PC-9 (cell line): Measurements from ENCODE around the gene PLA2G15. TPM values are rescaled to one million over a fixed set of nuclear protein-coding genes. Genes with fewer than 3 reads are reported as not detected.

Source experiments
- BruUV-seq: library from RNA; stranded (reverse); fragments of 400-500 nt; replicated peaks from 2 replicates; lab custom pipeline; 2021; lab: Mats Ljungman, UMichigan
- CTCF ChIA-PET: fragments of 300-600 bp; sonication (Branson Sonifier 250); formaldehyde crosslinking; loops from one replicate; lab custom pipeline; 2022; ENCODE audit warnings: antibody characterized with exemption; lab: Charles Lee
- POLR2A ChIA-PET: fragments of 300-600 bp; sonication (Branson Sonifier 250); formaldehyde crosslinking; loops from one replicate; lab custom pipeline; 2022; ENCODE audit warnings: antibody characterized with exemption; ENCODE audit not compliant: unreplicated experiment; lab: Charles Lee
- DNase-seq, 2 experiments: peaks; one replicate each; pipeline versions ENCODE4 v3.0.0 to v3.0.0-alpha.2; 2015 to 2022; ENCODE audit warnings: mixed read lengths in 1 of 2
- H2AFZ ChIP-seq: fragments of 200-600 bp; sonication (generic); 2 replicates; pipeline ENCODE4 v1.8.1; 2017; ENCODE audit warnings: antibody characterized with exemption
- H3F3A ChIP-seq: fragments of 200-600 bp; sonication (generic); 2 replicates; pipeline ENCODE4 v1.8.1; 2017; ENCODE audit warnings: antibody characterized with exemption, mild to moderate bottlenecking, low read depth; ENCODE audit not compliant: insufficient read depth
- H3K27ac ChIP-seq: fragments of 200-600 bp; sonication (generic); 2 replicates; pipeline ENCODE4 v1.6.1; 2016; ENCODE audit warnings: mixed run types
- H3K27me3 ChIP-seq: fragments of 200-600 bp; sonication (generic); 2 replicates; pipeline ENCODE4 v1.6.1; 2016; ENCODE audit warnings: low read depth, mixed run types; ENCODE audit not compliant: insufficient read depth
- H3K36me3 ChIP-seq: fragments of 200-600 bp; sonication (generic); 2 replicates; pipeline ENCODE4 v1.6.1; 2016; ENCODE audit warnings: low read depth, mixed run types
- H3K4me1 ChIP-seq: fragments of 200-600 bp; sonication (generic); replicated peaks from 2 replicates; pipeline ENCODE4 v1.6.1; 2016; ENCODE audit warnings: mixed run types; ENCODE audit not compliant: insufficient read depth
- H3K4me2 ChIP-seq: fragments of 200-600 bp; sonication (generic); 2 replicates; pipeline ENCODE4 v1.6.1; 2017; ENCODE audit warnings: mixed run types
- H3K4me3 ChIP-seq: fragments of 200-600 bp; sonication (generic); 2 replicates; pipeline ENCODE4 v1.6.1; 2016; ENCODE audit warnings: mixed run types
- H3K79me2 ChIP-seq: fragments of 200-600 bp; sonication (generic); 2 replicates; pipeline ENCODE4 v1.6.1; 2017; ENCODE audit warnings: low read depth, mixed run types
- H3K9me2 ChIP-seq: fragments of 200-600 bp; sonication (generic); 2 replicates; pipeline ENCODE4 v1.8.1; 2017; ENCODE audit warnings: mild to moderate bottlenecking; ENCODE audit not compliant: insufficient read depth
- H3K9me3 ChIP-seq: fragments of 200-600 bp; sonication (generic); 2 replicates; pipeline ENCODE4 v1.8.1; 2016; ENCODE audit warnings: low read depth; ENCODE audit not compliant: insufficient read depth
- H4K20me1 ChIP-seq: fragments of 200-600 bp; sonication (generic); 2 replicates; pipeline ENCODE4 v1.8.1; 2017; ENCODE audit not compliant: insufficient read depth
- CTCF ChIP-seq: fragments of 200-600 bp; sonication (generic); conservative IDR thresholded peaks from 2 replicates; pipeline ENCODE4 v1.6.1; 2017; ENCODE audit warnings: mixed run types, antibody characterized with exemption, mild to moderate bottlenecking, moderate library complexity
- EZH2 ChIP-seq: fragments of 200-600 bp; sonication (generic); IDR thresholded peaks from 2 replicates; pipeline ENCODE4 v1.8.0; 2017; ENCODE audit warnings: antibody characterized with exemption, low read depth
- intact Hi-C: fragments of 100-400 bp; cut with micrococcal nuclease; formaldehyde crosslinking; loops from one replicate; pipeline ENCODE4 v1.10.0; 2022; ENCODE audit not compliant: unreplicated experiment
- total RNA-seq: library from RNA; stranded (reverse); gene quantifications from 2 replicates; pipeline ENCODE4 v1.2.3, GENCODE V29; 2021

PLA2G15 gene
- total RNA-seq, 1 experiment from 2014 or later: 14.0 TPM

DNA sequence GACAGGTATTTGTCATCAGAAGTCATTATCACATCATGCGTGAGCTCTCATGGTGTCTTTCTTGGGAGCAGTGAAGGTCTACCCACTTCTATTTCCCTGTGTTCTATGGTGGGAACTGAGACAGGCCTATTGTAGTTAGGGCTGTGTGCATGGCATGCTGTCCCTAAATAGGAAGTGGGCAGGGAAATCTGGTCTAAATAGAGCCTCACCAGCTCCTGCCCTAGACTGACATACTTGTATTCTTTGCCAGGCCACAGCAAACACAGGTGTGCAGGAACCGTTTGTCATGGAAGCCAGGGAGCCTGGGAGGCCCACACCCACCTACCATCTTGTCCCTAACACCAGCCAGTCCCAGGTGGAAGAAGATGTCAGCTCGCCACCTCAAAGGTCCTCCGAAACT, 29.3 kb downstream of the PLA2G15 start:
- no peak for DNase-seq
- no peaks in the 10 kb centered on the region for H3K9me3 ChIP-seq
- peaks cover 13% of the 10 kb centered on the region; the same call in 1 of the 2 replicates for H3F3A ChIP-seq
- intact Hi-C loops: no loop called here
- no TSS peak for BruUV-seq
- TF ChIP-seq EZH2 (no peak), CTCF (no peak)
- H4K20me1 ChIP-seq: peaks cover 22% of the 10 kb centered on the region
- peaks cover 39% of the 10 kb centered on the region for H3K79me2 ChIP-seq
- no peaks in the 10 kb centered on the region for H3K36me3 ChIP-seq
- H2AFZ ChIP-seq: no peak overlapping the region
- no peak overlapping the region for H3K4me3 ChIP-seq
- H3K27ac ChIP-seq: no peak overlapping the region
- H3K27me3 ChIP-seq: no peaks in the 10 kb centered on the region
- no peaks in the 10 kb centered on the region for H3K9me2 ChIP-seq
- ChIA-PET POLR2A (no interaction called here), CTCF (no interaction called here)
- no peak overlapping the region for H3K4me2 ChIP-seq
- peaks cover 11% of the 10 kb centered on the region for H3K4me1 ChIP-seq

DNA sequence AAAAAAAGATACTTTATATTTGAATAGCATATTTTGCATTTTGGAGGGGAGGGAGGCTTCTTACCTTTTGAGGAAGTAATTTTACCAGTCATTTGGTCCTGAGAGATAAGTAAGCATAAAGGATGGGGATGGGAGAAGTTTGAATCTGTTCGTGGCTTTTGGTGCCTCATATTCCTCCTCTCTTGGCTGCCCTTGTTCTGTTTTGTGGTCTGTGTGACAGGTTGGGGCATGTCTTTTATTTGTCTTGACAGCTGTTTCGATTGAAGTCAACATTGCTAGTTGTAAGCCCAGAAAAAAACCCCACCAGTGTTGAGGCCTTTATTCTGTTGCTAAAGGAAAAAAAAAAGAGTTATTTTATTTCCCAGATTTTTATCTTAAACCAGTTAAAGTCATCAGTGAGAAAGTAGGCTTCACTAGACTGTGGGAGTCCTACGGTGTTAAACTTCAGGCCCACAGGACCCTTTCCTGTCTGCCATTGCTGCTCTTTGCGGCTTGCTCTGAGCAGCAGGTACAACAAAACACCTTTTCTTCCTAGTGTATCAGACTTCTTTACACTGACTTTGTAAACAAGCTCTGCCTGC, 30.5 kb downstream of the PLA2G15 start:
- CTCF ChIA-PET: interaction anchor here (0.8 kb wide), 1 partner anchor 50 kb away, joined by 4 read pairs; no protein-coding TSS in a partner anchor
- H4K20me1 ChIP-seq: peaks cover 28% of the 10 kb centered on the region

DNA sequence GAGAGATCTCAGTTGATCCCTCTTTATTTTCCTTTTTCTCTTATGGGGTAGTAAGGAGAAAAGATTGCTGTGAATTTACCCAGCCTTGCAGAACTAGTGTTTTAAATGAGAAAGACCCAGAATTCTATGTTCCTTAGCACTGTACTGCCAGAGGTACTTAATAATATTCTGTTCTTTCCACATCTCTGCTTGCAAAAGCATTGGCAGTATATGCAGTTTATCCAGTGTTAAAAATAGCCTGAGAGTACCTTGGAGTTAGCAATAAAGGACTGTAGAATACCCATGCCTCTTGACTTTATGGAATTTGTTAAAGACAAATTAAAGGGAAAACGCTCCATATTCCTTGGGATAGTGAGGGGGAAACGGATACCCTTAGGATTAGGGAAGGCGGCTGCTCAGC, 31.1 kb downstream of the PLA2G15 start:
- Histone ChIP-seq H3K36me3 (no peaks in the 10 kb centered on the region), H3K4me2 (no peak overlapping the region), H3K4me3 (no peak overlapping the region), H3K27ac (no peak overlapping the region), H3F3A (peaks cover 8% of the 10 kb centered on the region; the same call in 1 of the 2 replicates), H3K27me3 (no peaks in the 10 kb centered on the region), H3K4me1 (peaks cover 7% of the 10 kb centered on the region), H4K20me1 (peaks cover 28% of the 10 kb centered on the region), H3K9me3 (no peaks in the 10 kb centered on the region), H2AFZ (no peak overlapping the region), H3K79me2 (peaks cover 22% of the 10 kb centered on the region), H3K9me2 (no peaks in the 10 kb centered on the region)
- BruUV-seq: no TSS peak
- ChIA-PET POLR2A (no interaction called here), CTCF (no interaction called here)
- DNase-seq: no peak
- no peak for TF ChIP-seq CTCF
- TF ChIP-seq EZH2: no peak
- intact Hi-C loops: no loop called here

More for the DNA sequence above, 30.5 kb downstream of the PLA2G15 start:
- Histone ChIP-seq H3K27ac (no peak overlapping the region), H3F3A (peaks cover 13% of the 10 kb centered on the region; the same call in 1 of the 2 replicates), H3K9me3 (no peaks in the 10 kb centered on the region), H3K9me2 (no peaks in the 10 kb centered on the region), H3K4me3 (no peak overlapping the region), H3K36me3 (no peaks in the 10 kb centered on the region), H3K4me2 (no peak overlapping the region), H3K27me3 (no peaks in the 10 kb centered on the region), H3K4me1 (peaks cover 11% of the 10 kb centered on the region), H3K79me2 (peaks cover 27% of the 10 kb centered on the region), H2AFZ (no peak overlapping the region)
- BruUV-seq: no TSS peak
- no peak for DNase-seq
- POLR2A ChIA-PET: no interaction called here
- intact Hi-C loops: no loop called here
- TF ChIP-seq EZH2 (no peak), CTCF (no peak)
